GM18873 (cell line): ENCODE data around the gene TDRD3.
"Not testable (repeated sequence)": the region's sequence is repeated elsewhere in the genome, so short reads cannot be mapped to it uniquely, and the experiment has no call there.

Experiments used
- ATAC-seq: cut with Tn5 transposase; IDR thresholded peaks from one replicate; pipeline ENCODE4 v1.9.1; 2021; ENCODE audit warnings: mild to moderate bottlenecking, moderate library complexity, moderate number of reproducible peaks; ENCODE audit not compliant: unreplicated experiment, low FRiP score

Gene TDRD3

DNA sequence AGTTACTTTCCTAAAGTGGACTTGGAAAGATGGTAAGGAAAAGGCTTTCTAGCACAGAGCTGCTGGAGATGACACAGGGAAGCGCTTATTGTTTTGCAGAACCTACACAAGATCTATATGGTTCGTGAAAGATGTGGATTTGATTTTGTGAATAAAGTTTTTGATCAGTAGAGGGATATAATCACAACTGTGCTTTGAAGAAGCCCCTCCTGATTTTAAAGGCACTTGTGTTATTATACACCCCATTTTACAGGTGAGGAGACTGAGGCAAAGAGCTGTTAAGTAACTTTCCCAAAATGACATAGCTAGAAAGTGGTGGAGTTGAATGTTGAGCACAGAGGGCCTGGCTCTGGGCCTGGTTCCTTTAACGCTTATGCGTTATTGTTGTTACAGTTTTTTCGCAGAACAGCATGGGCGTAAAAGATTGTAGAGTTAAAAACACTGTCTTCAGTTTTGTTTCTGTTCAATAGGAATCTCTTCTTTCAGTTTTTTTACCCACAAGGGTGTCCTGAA lies 1.4 kb downstream of the TDRD3 start:
- ATAC-seq = no peak

- no peak for ATAC-seq
Observed at GRCh38 chr13:60398907-60399589, 2.0 kb downstream of the TDRD3 start.

GRCh38 chr13:60402022-60402421 lies 5.0 kb downstream of the TDRD3 start:
- no peak for ATAC-seq

GRCh38 chr13:60407095-60407494 lies 10.1 kb downstream of the TDRD3 start:
- ATAC-seq = no peak

DNA sequence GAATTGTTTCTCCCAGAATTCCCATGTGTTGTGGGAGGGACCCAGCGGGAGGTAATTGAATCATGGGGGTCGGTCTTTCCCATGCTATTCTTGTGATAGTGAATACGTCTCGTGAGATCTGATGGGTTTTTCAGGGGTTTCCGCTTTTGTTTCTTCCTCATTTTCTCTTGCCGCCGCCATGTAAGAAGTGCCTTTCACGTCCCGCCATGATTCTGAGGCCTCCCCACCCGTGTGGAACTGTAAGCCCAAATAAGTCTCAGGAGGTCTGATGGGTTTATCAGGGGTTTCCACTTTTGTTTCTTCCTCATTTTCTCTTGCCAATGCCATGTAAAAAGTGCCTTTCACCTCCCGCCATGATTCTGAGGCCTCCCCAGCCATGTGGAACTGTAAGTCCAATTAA lies 10.8 kb downstream of the TDRD3 start:
- ATAC-seq = not testable (repeated sequence)

GRCh38 chr13:60409574-60410292 lies 12.7 kb downstream of the TDRD3 start:
- ATAC-seq = not testable (repeated sequence)

DNA sequence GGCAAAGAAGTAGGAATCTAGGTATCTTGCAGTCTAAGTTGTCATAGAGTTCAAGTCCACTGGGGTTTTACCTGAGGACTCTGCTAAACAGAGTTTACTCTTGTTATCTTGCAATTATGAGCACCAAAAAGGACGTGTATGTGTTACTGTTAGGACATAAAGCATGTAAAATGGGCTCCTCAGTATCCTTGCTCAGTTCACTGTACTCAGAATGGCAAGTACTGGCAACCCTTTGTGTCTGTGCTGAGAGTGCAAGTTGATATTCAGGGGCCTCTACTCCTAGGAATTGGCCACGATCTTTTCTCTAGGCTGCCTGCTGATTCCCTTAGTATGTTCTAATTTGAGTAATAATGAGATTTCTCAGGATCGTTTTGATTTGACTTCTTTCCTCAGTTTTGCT lies 13.3 kb downstream of the TDRD3 start:
- ATAC-seq = no peak

DNA sequence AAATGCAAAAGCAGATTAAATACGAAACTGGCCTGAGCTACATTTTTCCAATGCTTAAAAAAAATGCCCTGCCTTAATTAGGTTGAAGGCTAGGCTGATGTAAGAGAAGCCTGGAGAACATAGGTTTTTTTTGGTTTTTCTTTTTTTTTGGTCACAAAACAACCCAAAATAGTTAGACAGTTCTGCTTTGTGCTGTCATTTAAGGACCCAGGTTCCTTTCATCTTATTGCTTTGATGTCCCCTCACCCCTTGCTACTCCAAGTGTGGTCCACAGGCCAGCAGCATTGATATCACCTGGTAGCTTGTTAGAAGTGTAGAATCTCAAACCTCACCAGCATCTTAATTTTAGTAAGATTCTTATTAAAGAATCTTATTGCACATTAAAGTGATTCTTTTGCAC lies 14.4 kb downstream of the TDRD3 start:
- no peak for ATAC-seq

DNA sequence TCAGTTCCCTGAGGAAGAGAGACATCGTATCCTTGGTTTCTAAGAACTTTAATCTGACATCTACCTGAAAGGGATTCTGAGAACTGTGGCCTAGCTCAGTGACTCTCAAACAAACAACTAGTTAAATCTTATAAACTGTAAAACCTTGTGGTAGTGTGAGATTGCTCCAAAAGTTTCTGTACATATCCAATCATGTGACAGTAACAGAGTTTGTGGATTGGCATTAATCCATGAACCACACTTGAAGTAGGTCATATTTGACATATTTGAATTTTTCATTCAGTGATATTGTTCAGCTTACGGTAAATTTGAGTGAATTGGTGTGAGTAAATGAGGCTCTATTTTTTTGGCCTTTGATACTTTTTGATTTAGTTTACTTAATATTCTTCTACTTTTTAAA lies 15.0 kb downstream of the TDRD3 start:
- ATAC-seq = no peak

DNA sequence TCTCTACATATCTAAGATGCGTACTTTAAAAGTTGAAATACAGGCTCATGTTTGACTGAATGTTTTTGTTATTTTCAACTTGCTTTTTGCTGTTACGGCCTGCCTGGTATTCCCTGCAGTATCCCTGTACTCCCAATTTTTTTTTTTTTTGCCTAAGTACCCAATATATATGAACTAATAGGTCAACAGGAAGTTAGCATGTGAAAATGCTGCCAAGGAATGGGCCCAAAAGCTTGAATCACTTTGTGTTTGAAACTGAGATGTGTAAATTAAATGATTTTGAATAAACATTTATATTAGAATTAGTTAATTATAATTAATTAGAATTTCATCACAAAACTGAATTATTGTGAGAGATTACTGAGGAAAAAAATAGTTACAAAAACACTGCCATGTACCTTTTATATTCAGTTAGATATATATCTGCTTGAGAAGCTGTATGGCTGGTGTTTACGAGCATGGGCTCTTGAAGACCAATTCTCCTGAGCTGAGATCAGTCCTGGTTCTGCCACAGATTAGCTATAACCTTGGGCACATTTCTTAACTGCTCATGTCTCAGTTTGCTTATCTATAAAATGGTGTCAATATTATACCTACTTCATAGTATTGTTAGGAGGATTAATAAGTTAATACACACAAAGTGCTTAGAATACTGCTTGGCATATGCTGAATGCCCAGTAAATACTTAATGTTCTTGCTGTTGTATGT lies 16.0 kb downstream of the TDRD3 start:
- no peak for ATAC-seq

GRCh38 chr13:60414177-60414576 lies 17.2 kb downstream of the TDRD3 start:
- no peak for ATAC-seq

DNA sequence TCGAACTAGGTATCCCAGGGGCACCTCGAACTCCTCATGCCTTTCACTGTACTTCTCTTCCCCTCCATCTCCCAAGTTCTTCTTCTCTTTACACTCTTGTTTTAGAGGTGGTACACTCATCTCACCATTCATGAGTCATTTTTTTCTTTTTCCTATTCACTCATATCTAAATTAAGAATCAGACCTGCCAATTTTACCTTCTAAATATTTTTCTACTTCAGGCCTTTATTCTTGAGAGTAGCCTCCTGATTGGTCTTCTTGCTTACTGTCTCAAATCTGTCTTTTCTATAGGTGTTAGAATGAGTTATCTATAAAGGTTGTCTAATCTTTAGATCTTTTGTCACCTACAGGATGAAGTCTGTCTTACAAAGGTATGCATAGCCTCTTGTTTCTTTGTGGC lies 20.7 kb downstream of the TDRD3 start:
- no peak for ATAC-seq

DNA sequence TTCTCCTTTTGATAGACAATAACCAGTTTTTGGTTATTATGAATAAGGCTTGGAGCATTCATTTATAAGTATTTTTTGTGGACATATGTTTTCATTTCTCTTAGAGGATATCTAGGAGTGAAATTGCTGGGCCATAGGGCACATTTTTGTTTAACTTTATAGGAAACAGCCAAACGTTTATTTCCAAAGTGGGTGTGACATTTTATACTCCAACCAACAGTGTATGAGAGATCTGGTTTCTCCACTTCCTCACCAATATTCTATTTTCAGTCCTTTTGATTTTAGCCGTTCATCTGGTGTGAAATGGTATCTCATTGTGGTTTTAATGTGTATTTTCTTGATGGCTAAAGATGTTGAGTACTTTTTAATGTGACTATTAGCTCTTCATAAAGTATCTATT lies 21.9 kb downstream of the TDRD3 start:
- ATAC-seq = no peak

DNA sequence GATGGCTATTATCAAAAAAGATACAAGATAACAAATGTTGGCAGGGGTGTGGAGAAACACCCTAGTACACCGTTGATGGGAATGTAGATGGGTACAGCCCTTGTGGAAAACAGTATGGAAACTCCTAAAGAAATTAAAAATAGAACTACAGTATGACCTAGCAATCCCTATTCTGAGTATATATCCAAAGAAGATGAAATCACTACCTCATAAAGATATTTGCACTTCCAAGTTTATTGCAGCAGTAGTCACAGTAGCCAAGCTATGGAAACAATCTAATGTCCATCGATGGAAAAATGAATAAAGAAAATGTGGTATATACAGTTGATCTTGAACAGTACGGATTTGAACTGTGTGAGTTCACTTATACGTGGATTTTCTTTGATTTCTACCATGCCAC lies 28.3 kb downstream of the TDRD3 start:
- no peak for ATAC-seq

- ATAC-seq = no peak
Observed at GRCh38 chr13:60426075-60426474, 29.1 kb downstream of the TDRD3 start.

GRCh38 chr13:60427285-60427684 lies 30.3 kb downstream of the TDRD3 start:
- peak; percentile 45 for ATAC-seq

GRCh38 chr13:60431108-60431700 lies 34.2 kb downstream of the TDRD3 start:
- ATAC-seq = peak; percentile 80

DNA sequence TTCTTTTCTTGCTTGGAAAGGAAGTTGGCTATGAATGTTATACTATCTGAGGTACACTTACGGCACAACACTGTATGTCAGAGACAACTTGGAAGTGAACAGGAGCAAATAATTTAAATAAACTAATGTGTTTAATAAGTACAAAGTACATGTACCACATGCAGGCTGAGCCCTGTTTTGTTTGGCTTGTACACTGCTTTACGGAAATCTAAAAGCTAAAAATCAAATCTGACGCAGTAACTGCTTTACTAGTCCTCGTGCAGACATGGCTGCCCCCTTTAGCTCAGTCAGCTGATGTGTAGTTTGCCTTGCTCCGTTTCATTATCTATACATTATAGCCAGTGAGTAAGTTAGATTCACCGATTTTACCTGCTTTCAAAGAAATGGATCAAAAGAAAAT lies 36.5 kb downstream of the TDRD3 start:
- no peak for ATAC-seq

- no peak for ATAC-seq
Observed at GRCh38 chr13:60435762-60436374, 38.8 kb downstream of the TDRD3 start.

GRCh38 chr13:60439201-60439600 lies 42.2 kb downstream of the TDRD3 start:
- no peak for ATAC-seq

DNA sequence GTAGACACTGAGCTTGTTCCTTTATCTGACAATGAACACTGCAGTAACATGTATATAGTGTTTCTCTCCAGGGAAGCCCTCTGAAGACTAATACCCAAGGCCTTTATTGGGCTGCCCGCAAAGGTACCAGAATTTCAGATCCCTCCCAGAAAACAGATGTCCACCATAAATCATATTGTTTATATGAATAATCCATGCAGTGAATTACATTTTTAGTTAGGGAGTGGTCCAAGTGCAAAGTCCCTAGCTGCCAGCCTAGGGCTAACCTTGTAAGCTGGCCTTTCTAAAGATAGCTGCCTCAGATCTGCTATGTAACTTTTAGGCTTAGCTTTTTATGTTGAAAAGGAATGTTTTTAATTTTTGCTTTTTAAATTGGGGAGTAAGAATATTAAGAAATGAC lies 44.7 kb downstream of the TDRD3 start:
- ATAC-seq = no peak
